ENCODE measurements around the gene FYB1. TPM values are rescaled to one million over a fixed set of nuclear protein-coding genes. Genes with fewer than 3 reads are reported as not detected.

Gene FYB1
- total and polyA plus RNA-seq, 2 experiments from 2014 or later = 1.1 to 2.4 TPM

DNA sequence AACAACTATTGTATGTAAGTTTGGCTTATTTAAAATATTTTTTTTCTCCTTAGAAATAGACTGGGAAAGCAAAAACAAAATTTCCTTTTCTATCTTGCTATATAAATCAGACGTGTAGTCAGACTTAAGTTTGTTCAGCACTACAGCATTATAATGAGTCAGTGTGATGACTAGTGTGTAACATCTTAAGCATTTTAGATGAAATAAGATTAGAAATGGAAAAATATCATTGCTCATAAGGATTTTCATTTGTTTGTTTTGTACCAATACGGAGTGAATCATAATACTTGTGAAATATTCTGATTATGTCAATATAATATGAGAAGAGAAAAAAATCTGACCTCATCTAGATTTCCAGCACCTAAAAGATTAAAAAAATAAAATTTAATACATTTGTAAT, 80.5 kb downstream of the FYB1 start:
- H2AFZ ChIP-seq = no peak overlapping the region
- no peak for TF ChIP-seq EZH2 (IDR thresholded peaks at IDR 0.05; ENCODE audit: borderline replicate concordance)
- TF ChIP-seq, protein P1, sequence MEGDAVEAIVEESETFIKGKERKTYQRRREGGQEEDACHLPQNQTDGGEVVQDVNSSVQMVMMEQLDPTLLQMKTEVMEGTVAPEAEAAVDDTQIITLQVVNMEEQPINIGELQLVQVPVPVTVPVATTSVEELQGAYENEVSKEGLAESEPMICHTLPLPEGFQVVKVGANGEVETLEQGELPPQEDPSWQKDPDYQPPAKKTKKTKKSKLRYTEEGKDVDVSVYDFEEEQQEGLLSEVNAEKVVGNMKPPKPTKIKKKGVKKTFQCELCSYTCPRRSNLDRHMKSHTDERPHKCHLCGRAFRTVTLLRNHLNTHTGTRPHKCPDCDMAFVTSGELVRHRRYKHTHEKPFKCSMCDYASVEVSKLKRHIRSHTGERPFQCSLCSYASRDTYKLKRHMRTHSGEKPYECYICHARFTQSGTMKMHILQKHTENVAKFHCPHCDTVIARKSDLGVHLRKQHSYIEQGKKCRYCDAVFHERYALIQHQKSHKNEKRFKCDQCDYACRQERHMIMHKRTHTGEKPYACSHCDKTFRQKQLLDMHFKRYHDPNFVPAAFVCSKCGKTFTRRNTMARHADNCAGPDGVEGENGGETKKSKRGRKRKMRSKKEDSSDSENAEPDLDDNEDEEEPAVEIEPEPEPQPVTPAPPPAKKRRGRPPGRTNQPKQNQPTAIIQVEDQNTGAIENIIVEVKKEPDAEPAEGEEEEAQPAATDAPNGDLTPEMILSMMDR (IDR thresholded peaks at IDR 0.05; ENCODE audit: poor library complexity) = no peak
- no peak for TF ChIP-seq EZH2phosphoT487 (IDR thresholded peaks at IDR 0.05; ENCODE audit: low read depth, severe bottlenecking, unreplicated experiment)
- no peak for DNase-seq (ENCODE audit: low spot score)
- no peaks in the 10 kb centered on the region for H3K36me3 ChIP-seq (replicated peaks; ENCODE audit: insufficient read depth, low read depth)
- no peak overlapping the region for H3K27ac ChIP-seq
- H4K20me1 ChIP-seq (ENCODE audit: insufficient read depth, poor library complexity, severe bottlenecking) = no peaks in the 10 kb centered on the region
- no peaks in the 10 kb centered on the region for H3K9me2 ChIP-seq (replicated peaks; ENCODE audit: insufficient read depth)
- H3K4me2 ChIP-seq = no peak overlapping the region
- WGBS (ENCODE audit: low lambda C conversion rate, missing lambda C conversion rate) = 64% methylated on average over 2 of the region's 2 CpGs
- H3K4me3 ChIP-seq = no peak overlapping the region
- no peaks in the 10 kb centered on the region for H3K27me3 ChIP-seq
- H3K9me3 ChIP-seq (ENCODE audit: low read depth) = no peaks in the 10 kb centered on the region
- no peaks in the 10 kb centered on the region for H3K79me2 ChIP-seq
- no peaks in the 10 kb centered on the region for H3K4me1 ChIP-seq (ENCODE audit: insufficient read depth)

DNA sequence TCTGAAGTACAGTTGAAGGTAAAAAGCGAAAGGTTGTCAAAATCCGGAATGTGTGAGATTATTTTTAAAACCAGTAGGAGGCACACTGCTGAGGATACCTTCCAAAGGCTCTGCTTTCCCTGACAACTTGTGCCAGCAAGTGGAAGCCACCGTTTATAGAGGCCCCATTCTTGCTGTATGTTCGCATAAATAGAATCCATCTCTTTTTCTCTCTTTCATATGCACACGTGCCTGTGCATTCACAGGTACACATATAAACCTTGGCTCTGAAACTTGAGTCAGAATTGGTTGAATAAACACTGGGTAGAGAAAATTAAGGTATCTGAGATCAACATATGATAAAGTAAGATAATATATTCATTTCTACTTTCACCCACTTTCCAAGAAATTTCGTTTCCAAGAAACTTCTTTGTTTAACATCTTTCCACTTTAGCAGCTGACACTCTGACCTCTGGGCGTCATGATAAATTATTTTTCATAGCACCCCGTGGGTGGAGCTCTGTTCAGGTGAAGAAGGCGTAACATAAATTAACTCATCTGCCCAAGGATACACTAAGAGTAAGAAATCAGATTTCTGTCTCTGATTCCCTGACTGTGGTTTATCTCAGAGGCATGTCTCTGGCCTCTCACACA, 81.4 kb downstream of the FYB1 start:
- H3K4me2 ChIP-seq = no peak overlapping the region

DNA sequence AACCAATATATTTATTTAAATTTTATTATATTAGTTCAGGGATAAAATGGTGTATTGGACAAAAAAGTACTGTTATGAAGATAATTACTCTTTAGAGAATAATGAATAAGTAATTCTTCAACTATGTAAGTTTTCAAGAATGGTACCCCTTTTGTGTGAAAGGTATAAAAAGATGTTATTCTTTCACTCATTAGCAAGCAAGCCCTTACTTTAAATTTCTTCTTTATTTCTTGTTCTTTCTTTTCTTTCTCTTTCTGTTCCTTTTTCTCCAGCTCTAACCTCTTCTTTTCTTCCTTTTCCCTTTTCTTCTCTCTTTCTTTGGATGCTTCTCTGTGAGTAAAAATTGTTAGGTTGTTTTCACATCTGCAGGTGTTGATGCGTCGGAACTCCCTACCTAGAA, 82.0 kb downstream of the FYB1 start:
- TF ChIP-seq EZH2 (IDR thresholded peaks at IDR 0.05; ENCODE audit: borderline replicate concordance) = no peak
- TF ChIP-seq, protein P1 (IDR thresholded peaks at IDR 0.05; ENCODE audit: poor library complexity) = no peak
- TF ChIP-seq EZH2phosphoT487 (IDR thresholded peaks at IDR 0.05; ENCODE audit: low read depth, severe bottlenecking, unreplicated experiment) = no peak
- H3K79me2 ChIP-seq = no peaks in the 10 kb centered on the region
- H3K4me3 ChIP-seq = no peak overlapping the region
- no peak overlapping the region for H3K27ac ChIP-seq
- H4K20me1 ChIP-seq (ENCODE audit: insufficient read depth, poor library complexity, severe bottlenecking) = no peaks in the 10 kb centered on the region
- H2AFZ ChIP-seq = no peak overlapping the region
- 83% methylated on average over 2 of the region's 2 CpGs for WGBS (ENCODE audit: low lambda C conversion rate, missing lambda C conversion rate)
- no peaks in the 10 kb centered on the region for H3K9me2 ChIP-seq (replicated peaks; ENCODE audit: insufficient read depth)
- no peak for DNase-seq (ENCODE audit: low spot score)
- no peaks in the 10 kb centered on the region for H3K9me3 ChIP-seq (ENCODE audit: low read depth)
- H3K4me2 ChIP-seq = no peak overlapping the region
- H3K4me1 ChIP-seq (ENCODE audit: insufficient read depth) = no peaks in the 10 kb centered on the region
- no peaks in the 10 kb centered on the region for H3K36me3 ChIP-seq (replicated peaks; ENCODE audit: insufficient read depth, low read depth)
- H3K27me3 ChIP-seq = no peaks in the 10 kb centered on the region

More for the DNA sequence above, 81.4 kb downstream of the FYB1 start:
- H3K36me3 ChIP-seq (replicated peaks; ENCODE audit: insufficient read depth, low read depth) = no peaks in the 10 kb centered on the region
- WGBS (ENCODE audit: low lambda C conversion rate, missing lambda C conversion rate) = 70% methylated on average over 9 of the region's 9 CpGs
- no peak overlapping the region for H3K4me3 ChIP-seq
- no peaks in the 10 kb centered on the region for H3K9me3 ChIP-seq (ENCODE audit: low read depth)
- H3K27ac ChIP-seq = no peak overlapping the region
- H3K4me1 ChIP-seq (ENCODE audit: insufficient read depth) = no peaks in the 10 kb centered on the region
- H3K9me2 ChIP-seq (replicated peaks; ENCODE audit: insufficient read depth) = no peaks in the 10 kb centered on the region
- H4K20me1 ChIP-seq (ENCODE audit: insufficient read depth, poor library complexity, severe bottlenecking) = no peaks in the 10 kb centered on the region
- no peaks in the 10 kb centered on the region for H3K79me2 ChIP-seq
- no peak for DNase-seq (ENCODE audit: low spot score)
- no peaks in the 10 kb centered on the region for H3K27me3 ChIP-seq
- TF ChIP-seq EZH2phosphoT487 (IDR thresholded peaks at IDR 0.05; ENCODE audit: low read depth, severe bottlenecking, unreplicated experiment) (no peak), EZH2 (IDR thresholded peaks at IDR 0.05; ENCODE audit: borderline replicate concordance) (no peak)
- TF ChIP-seq, protein P1 (IDR thresholded peaks at IDR 0.05; ENCODE audit: poor library complexity) = no peak
- no peak overlapping the region for H2AFZ ChIP-seq
